DOHH2 (cell line): ENCODE measurements around the gene IRAK1BP1.

Experiments
- H3F3A ChIP-seq: fragments of 200-600 bp; sonication (generic), shearing (Covaris generic); 2 replicates; pipeline ENCODE4 v1.6.0; 2016; ENCODE audit warnings: antibody characterized with exemption, mild to moderate bottlenecking; ENCODE audit not compliant: control insufficient read depth, insufficient read depth
- H3K27ac ChIP-seq: fragments of 200-600 bp; sonication (generic); 2 replicates; pipeline ENCODE4 v1.5.1; 2014; ENCODE audit warnings: low read depth, mild to moderate bottlenecking, low read length, moderate library complexity
- H3K27me3 ChIP-seq: fragments of 200-600 bp; sonication (generic); 2 replicates; pipeline ENCODE4 v1.6.1; 2014; ENCODE audit warnings: mild to moderate bottlenecking, low read length, mixed read lengths; ENCODE audit not compliant: control insufficient read depth
- H3K36me3 ChIP-seq: fragments of 200-600 bp; sonication (generic); 2 replicates; pipeline ENCODE4 v1.6.1; 2014; ENCODE audit warnings: mild to moderate bottlenecking, low read length, moderate library complexity, mixed read lengths; ENCODE audit not compliant: control insufficient read depth
- H3K4me1 ChIP-seq: fragments of 200-600 bp; sonication (generic); 2 replicates; pipeline ENCODE4 v1.6.1; 2014; ENCODE audit warnings: mild to moderate bottlenecking, low read length, mixed read lengths; ENCODE audit not compliant: control insufficient read depth
- H3K4me2 ChIP-seq: fragments of 200-600 bp; sonication (generic); 2 replicates; pipeline ENCODE4 v1.6.0; 2014; ENCODE audit warnings: mild to moderate bottlenecking, low read length, moderate library complexity
- H3K4me3 ChIP-seq: fragments of 200-600 bp; sonication (generic); 2 replicates; pipeline ENCODE4 v1.5.1; 2014; ENCODE audit warnings: mild to moderate bottlenecking, low read length, mixed read lengths
- H3K79me2 ChIP-seq: fragments of 200-600 bp; sonication (generic); 2 replicates; pipeline ENCODE4 v1.6.1; 2014; ENCODE audit warnings: mild to moderate bottlenecking, low read length, mixed read lengths; ENCODE audit not compliant: control insufficient read depth
- H3K9me2 ChIP-seq: fragments of 200-600 bp; sonication (generic); replicated peaks from 2 replicates; pipeline ENCODE4 v1.6.1; 2014; ENCODE audit warnings: mild to moderate bottlenecking, low read length, mixed read lengths; ENCODE audit not compliant: control insufficient read depth
- H3K9me3 ChIP-seq: fragments of 200-600 bp; sonication (generic); 2 replicates; pipeline ENCODE4 v1.6.1; 2014; ENCODE audit warnings: antibody characterized with exemption, low read length, mixed read lengths; ENCODE audit not compliant: control insufficient read depth, insufficient read depth
- H4K20me1 ChIP-seq: fragments of 200-600 bp; sonication (generic); 2 replicates; pipeline ENCODE4 v1.6.0; 2014; ENCODE audit warnings: low read depth, mild to moderate bottlenecking, antibody characterized with exemption, low read length, moderate library complexity; ENCODE audit not compliant: control insufficient read depth, insufficient read depth
- EZH2phosphoT487 ChIP-seq: fragments of 200-600 bp; sonication (generic); IDR thresholded peaks from 2 replicates; pipeline ENCODE4 v1.6.1; 2017; ENCODE audit warnings: borderline replicate concordance, mild to moderate bottlenecking, antibody characterized with exemption, low read length, moderate library complexity, mixed read lengths
- TF ChIP-seq, protein P1 (sequence below): fragments of 200-600 bp; sonication (generic); IDR thresholded peaks from one replicate; pipeline ENCODE4 v1.5.1; 2014; ENCODE audit warnings: antibody characterized with exemption, mild to moderate bottlenecking, low read depth, low read length; ENCODE audit not compliant: poor library complexity, severe bottlenecking

IRAK1BP1 gene

DNA sequence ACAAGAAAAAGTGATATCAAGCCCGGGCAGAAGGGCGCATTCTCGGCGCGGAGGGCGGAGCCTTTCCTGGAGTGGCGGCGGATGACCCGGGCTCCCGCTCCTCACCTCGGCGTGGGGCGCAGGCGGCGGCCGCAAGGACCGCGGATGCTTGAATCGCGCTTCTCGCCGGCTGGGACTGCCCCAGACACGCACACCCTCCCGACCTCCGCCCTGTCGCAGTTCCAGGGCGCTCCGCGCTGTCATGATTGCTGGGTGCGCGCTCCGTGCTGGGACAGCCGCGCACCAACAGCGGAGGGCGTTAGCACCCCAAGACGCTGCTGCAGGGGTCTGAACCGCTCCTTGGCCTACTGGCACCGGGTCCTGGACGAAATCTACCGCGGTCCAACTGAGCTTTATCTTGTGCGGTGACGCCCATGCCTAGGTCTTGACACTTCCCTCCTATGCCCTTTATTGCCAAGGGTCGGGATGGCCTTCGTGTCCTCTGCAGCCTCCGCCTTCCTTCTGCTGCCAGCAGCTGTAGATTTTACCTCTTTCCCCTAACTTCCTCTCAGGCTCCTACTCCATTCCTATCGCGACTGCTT lies 43.3 kb downstream of the IRAK1BP1 start:
- no peaks in the 10 kb centered on the region for H3K36me3 ChIP-seq
- peak overlapping the region; percentile 55 for H3K4me2 ChIP-seq
- TF ChIP-seq, protein P1, sequence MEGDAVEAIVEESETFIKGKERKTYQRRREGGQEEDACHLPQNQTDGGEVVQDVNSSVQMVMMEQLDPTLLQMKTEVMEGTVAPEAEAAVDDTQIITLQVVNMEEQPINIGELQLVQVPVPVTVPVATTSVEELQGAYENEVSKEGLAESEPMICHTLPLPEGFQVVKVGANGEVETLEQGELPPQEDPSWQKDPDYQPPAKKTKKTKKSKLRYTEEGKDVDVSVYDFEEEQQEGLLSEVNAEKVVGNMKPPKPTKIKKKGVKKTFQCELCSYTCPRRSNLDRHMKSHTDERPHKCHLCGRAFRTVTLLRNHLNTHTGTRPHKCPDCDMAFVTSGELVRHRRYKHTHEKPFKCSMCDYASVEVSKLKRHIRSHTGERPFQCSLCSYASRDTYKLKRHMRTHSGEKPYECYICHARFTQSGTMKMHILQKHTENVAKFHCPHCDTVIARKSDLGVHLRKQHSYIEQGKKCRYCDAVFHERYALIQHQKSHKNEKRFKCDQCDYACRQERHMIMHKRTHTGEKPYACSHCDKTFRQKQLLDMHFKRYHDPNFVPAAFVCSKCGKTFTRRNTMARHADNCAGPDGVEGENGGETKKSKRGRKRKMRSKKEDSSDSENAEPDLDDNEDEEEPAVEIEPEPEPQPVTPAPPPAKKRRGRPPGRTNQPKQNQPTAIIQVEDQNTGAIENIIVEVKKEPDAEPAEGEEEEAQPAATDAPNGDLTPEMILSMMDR = no peak
- no peak for TF ChIP-seq EZH2phosphoT487
- no peaks in the 10 kb centered on the region; the same call in 1 of the 2 replicates for H3F3A ChIP-seq
- no peaks in the 10 kb centered on the region for H4K20me1 ChIP-seq
- no peaks in the 10 kb centered on the region for H3K9me2 ChIP-seq
- peaks cover 25% of the 10 kb centered on the region for H3K4me1 ChIP-seq
- no peaks in the 10 kb centered on the region for H3K79me2 ChIP-seq
- H3K27me3 ChIP-seq = no peaks in the 10 kb centered on the region
- H3K27ac ChIP-seq = no peak overlapping the region
- peak overlapping the region; percentile 50 for H3K4me3 ChIP-seq
- no peaks in the 10 kb centered on the region for H3K9me3 ChIP-seq

DNA sequence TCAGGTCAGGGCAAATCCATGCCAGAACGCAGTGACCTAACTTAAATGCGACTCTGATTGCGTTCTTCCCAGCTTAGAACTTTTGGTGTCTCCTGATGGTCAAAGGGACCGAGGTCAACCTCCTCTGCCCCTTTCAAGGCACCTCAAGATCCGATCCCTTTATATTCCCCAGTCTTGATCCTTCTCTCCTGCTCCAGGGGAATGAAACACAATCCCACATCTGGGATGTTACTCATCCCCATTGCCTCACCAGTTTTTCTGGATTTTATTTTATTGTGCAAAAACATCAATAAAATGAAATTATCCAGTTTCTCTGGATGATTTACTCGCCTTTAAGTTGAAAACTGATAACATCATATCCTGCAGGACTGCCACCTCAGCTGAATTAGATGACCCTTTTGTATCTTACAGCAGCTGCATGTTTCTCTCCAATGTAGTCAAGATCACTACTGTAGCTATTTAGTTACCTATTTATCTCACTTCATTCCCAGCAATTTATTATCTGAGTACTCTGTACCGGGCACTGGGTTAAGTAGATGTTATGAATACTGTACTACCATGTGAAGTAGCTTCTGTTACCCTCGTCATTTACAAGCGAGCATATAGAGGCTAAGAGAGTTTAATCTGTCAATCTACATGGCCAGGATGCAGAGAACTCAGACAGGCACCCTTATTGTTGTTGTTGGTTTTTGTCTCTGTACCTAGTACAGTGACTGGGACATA lies 44.0 kb downstream of the IRAK1BP1 start:
- Histone ChIP-seq H3K4me2 (no peak overlapping the region), H3K9me3 (no peaks in the 10 kb centered on the region), H3K9me2 (no peaks in the 10 kb centered on the region), H3K79me2 (no peaks in the 10 kb centered on the region), H4K20me1 (no peaks in the 10 kb centered on the region), H3K27ac (no peak overlapping the region), H3F3A (no peaks in the 10 kb centered on the region), H3K4me1 (peaks cover 25% of the 10 kb centered on the region), H3K27me3 (no peaks in the 10 kb centered on the region), H3K4me3 (no peak overlapping the region), H3K36me3 (no peaks in the 10 kb centered on the region)
- TF ChIP-seq EZH2phosphoT487 = no peak
- TF ChIP-seq, protein P1 = no peak

DNA sequence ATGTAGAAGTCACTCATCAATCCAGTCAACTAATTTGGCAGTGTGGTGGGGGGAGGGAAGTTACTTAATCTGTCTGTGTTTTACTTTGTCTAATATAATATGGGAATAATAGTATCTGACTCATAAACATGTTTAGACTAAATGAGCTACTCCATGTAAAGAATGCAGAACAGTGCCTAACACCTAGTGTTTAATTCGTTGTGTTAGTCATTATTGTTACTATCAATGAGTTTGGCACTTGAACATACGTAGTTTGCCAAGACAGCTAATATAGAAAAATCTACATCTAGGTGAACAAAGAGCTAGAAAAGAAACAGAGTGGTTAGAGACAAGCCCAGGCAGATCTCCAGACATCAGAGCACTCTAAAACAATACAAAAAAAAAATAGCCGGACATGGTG lies 49.1 kb downstream of the IRAK1BP1 start:
- no peaks in the 10 kb centered on the region for H3K27me3 ChIP-seq
- no peaks in the 10 kb centered on the region for H3K9me2 ChIP-seq
- H3K9me3 ChIP-seq = no peaks in the 10 kb centered on the region
- no peaks in the 10 kb centered on the region for H3K4me1 ChIP-seq
- no peak overlapping the region for H3K27ac ChIP-seq
- no peaks in the 10 kb centered on the region for H4K20me1 ChIP-seq
- no peak overlapping the region for H3K4me2 ChIP-seq
- H3K36me3 ChIP-seq = no peaks in the 10 kb centered on the region
- TF ChIP-seq, protein P1 = no peak
- TF ChIP-seq EZH2phosphoT487 = no peak
- no peaks in the 10 kb centered on the region for H3K79me2 ChIP-seq
- no peak overlapping the region for H3K4me3 ChIP-seq
- H3F3A ChIP-seq = no peaks in the 10 kb centered on the region
